NCI-H446 treated with DMSO at 0.1 percent for 48 hours (cell line): ENCODE data around the gene ZNF205.
"Not testable (repeated sequence)": the region's sequence is repeated elsewhere in the genome, so short reads cannot be mapped to it uniquely, and the experiment has no call there.

Source experiments
- DNase-seq: peaks from one replicate; lab custom pipeline; 2025; lab: John Stamatoyannopoulos, UW

ZNF205 gene

GRCh38 chr16:3148256-3149192 lies 36.1 kb downstream of the ZNF205 start:
- DNase-seq: no peak

DNA sequence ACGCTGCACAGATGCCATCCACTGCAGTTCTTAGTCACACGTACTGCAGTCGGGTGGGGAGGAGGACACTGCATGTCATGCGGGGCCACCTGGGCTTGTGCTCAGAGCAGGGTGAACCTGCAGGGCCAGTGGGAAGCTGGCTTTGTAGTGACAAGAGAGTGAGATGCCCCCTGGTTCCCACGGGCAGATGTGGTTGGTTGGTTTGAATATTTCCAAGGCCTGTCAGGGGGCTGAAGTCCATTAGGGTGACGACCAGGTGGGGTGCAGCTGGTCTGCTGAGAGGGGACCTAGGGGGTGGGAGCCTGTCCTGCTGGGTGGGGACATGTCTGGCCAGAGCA lies 36.8 kb downstream of the ZNF205 start:
- DNase-seq: no peak

GRCh38 chr16:3149630-3150345 lies 37.4 kb downstream of the ZNF205 start:
- no peak for DNase-seq

DNA sequence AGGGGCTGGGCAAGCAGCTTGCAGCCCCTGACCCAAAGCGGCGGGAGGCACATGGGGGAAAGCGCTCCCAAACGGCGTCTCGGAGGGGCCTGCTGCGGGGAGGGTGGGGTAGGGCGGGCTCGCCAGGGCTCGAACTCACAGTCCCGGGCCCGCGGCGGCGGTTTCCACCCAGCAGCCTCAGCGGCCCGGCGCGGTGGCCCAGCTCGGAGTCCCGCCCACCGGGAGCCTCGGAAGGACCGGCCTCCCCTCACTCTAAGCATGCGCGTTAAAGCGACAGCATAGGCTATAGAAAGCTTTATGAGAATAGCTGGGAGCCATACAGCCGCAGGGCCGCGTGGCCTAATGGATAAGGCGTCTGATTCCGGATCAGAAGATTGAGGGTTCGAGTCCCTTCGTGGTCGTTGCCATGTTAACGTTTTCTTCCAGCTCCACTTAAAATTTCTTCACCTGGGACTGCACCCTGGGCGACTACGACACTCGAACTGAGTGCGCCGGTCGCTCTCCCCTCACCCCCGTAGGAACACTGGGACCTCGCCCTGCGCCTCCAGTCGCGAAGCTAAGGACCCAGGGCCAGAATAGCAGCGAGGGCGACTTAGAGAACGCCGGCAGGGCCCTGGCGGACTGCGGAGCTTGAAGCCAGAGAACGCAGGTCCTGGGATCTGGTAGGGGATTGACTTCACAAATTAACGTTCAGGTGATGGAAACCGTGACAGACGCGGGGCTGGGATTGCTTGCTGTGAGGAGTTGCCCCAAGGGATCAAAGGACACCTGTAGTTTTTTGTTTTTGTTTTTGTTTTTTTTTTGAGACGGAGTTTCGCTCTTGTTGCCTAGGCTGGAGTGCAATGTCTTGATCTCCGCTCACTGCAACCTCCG lies 38.2 kb downstream of the ZNF205 start:
- DNase-seq: peak; percentile 90

GRCh38 chr16:3152027-3152276 lies 39.6 kb downstream of the ZNF205 start:
- DNase-seq: no peak

DNA sequence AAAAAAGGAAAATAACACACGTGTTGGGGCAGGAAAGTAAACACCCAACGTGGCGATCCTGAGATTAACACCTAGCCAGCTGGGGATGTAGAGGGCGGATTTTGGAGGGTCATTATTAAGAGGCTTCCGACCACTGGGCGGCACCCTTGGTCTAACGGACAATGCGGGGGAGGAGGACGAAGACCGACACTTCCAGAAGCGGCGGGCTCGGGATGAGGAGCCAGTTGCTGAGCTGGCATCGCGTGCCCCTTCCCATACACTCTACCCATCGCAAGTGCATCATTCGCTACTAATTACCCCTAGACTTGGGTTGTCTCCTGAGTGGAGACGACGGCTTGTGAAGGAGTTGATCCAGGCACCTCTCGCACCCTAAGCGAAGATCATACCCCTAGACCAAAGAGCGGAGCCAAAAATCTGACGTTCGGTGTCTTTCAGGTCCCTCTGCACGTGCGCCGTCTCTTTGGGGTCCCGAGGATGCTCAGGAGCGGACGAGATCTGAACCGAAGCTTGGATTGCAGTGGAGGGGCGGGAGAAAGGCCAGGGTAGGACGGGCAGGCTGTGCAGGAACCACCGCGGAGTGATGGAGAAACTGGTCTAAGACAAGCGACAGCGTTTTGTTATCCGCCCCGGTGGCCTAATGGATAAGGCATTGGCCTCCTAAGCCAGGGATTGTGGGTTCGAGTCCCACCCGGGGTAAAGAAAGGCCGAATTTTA lies 40.0 kb downstream of the ZNF205 start:
- DNase-seq: peak; percentile 86

DNA sequence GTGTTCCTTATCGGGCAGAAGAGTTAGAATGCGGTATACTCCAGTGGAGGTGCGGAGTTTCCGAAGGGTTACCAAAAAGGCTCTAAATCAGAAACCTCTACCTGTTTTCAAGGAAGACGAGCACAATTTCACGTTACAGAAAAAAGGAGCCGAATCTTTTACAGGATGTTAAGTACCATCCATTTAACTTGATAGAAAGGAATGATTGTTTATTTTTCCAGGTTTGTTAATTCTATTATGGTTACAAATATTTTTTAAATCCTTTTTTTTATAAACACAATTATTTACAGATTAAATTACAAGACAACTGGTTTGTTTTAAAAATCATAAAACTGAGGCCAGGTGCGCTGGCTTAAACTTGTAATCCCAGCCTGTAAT lies 40.6 kb downstream of the ZNF205 start:
- no peak for DNase-seq

- DNase-seq: no peak
These were observed 42.8 kb downstream of the ZNF205 start for GRCh38 chr16:3155181-3155580.

GRCh38 chr16:3155972-3156371 lies 43.6 kb downstream of the ZNF205 start:
- DNase-seq: no peak

- DNase-seq: peak; percentile 89
These were observed 45.0 kb downstream of the ZNF205 start for GRCh38 chr16:3157229-3158025.

- DNase-seq: no peak
These were observed 45.7 kb downstream of the ZNF205 start for GRCh38 chr16:3158026-3158509.

DNA sequence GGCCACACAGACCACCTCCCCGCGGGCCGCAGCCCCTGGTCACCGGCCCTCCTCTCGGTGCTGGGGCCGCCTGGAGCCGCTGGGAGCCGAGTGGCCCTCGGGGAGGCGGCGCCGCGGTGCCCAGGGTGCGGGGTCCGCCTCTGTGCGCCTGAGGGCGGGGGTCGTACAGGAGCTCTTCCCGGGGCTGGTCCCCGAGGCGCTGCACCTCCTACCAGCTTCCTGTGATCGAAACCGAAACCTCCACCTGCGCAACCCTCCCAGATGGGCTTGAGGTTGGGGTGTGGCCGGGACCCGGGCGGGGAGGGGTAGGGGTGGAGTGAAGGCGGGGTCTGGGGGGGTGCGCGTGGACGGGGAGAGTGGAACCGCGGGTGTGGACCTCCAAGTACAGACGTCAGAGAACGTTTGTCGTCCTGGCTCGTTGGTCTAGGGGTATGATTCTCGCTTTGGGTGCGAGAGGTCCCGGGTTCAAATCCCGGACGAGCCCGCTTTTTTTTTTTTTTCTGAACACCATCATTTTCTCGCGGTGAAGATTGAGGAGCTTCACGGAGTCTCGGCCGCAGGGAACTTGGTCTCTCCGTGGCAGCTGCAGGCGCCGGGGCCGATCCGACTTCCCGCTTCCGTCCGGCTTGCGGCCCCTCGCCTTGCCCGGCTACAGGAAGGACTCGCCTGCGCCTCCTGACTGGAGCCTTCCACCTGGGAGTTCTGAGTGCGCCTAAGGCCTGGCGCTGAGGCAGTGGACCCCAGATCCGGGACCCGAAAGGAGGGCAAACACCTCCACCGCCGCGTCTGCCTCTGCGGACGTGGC lies 46.3 kb downstream of the ZNF205 start:
- DNase-seq: peak; percentile 46

- DNase-seq: no peak
These were observed 49.0 kb downstream of the ZNF205 start for GRCh38 chr16:3161235-3162018.

DNA sequence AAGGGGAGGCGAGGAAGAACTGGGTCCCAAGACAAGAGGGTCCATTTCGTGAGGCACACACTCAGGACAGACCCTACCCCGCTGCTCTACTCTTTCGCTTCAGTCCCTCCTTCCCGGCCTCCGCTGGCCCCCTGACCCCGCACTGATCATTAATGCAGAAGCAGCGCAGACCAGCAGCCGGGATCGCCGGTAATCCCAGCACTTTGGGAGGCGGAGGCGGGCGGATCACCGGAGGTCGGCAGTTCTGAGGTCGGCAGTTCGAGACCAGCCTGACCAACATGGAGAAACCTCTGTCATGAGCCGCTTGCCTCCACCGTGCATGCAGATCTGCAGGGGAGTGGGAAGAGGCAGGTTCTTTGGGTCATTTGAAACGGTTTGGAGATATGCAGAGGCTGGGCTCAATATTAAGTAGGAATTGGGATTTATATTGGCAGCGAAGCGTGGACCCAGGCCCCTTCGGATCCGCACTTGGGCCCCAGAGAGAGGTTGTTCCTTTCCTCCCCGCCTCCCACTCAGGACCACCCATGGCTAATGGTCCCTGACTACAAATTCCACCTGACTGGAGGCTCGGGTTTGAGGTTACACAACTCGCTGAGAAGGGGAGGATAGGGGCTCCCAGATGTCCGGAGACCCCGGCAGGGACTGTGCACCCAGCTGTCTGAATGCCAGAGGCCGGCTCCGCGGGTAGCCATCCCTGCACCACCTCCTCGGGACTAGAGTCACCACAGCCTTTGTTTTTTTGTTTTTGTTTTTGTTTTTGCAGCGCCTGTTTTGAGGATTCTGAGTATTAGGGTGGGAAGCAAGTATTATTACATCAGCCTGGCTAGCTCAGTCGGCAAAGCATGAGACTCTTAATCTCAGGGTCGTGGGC lies 52.0 kb downstream of the ZNF205 start:
- DNase-seq: no peak

- no peak for DNase-seq
These were observed 52.9 kb downstream of the ZNF205 start for GRCh38 chr16:3165111-3165822.

- no peak for DNase-seq
These were observed 54.1 kb downstream of the ZNF205 start for GRCh38 chr16:3166505-3166886.

GRCh38 chr16:3168729-3169128 lies 56.3 kb downstream of the ZNF205 start:
- DNase-seq: not testable (repeated sequence)
